ENCODE results near the gene IGF2BP2.

- no peak for TF ChIP-seq CTCF (IDR thresholded peaks at IDR 0.05 in 8 of 11, conservative IDR thresholded peaks at IDR 0.05 in 3 of 11)
- TF ChIP-seq POLR2A (IDR thresholded peaks at IDR 0.05) = no peak
These were observed 2.9 kb upstream of the IGF2BP2 start for GRCh38 chr3:185827595-185828344.
